Endothelial cell (in vitro differentiated cells): ENCODE measurements around the gene LEMD2. TPM values are rescaled to one million over a fixed set of nuclear protein-coding genes. Genes with fewer than 3 reads are reported as not detected.

Source experiments
- DNase-seq: peaks from one replicate; pipeline ENCODE4 v3.0.0; 2021; ENCODE audit warnings: low spot score
- H3K27ac Mint-ChIP-seq: one replicate; pipeline ENCODE4 v1.8.0; 2021; ENCODE audit warnings: mixed read lengths, inconsistent platforms; ENCODE audit not compliant: unreplicated experiment
- H3K27me3 Mint-ChIP-seq: one replicate; pipeline ENCODE4 v1.8.0; 2021; ENCODE audit warnings: mild to moderate bottlenecking, moderate library complexity, mixed read lengths, inconsistent platforms; ENCODE audit not compliant: unreplicated experiment
- H3K36me3 Mint-ChIP-seq: one replicate; pipeline ENCODE4 v1.8.0; 2021; ENCODE audit warnings: mild to moderate bottlenecking, low read depth, mixed read lengths, inconsistent platforms; ENCODE audit not compliant: unreplicated experiment
- H3K4me1 Mint-ChIP-seq: one replicate; pipeline ENCODE4 v1.8.0; 2021; ENCODE audit warnings: mild to moderate bottlenecking, mixed read lengths, inconsistent platforms; ENCODE audit not compliant: unreplicated experiment
- H3K4me3 Mint-ChIP-seq: one replicate; pipeline ENCODE4 v1.8.0; 2021; ENCODE audit warnings: mild to moderate bottlenecking, mixed read lengths, inconsistent platforms; ENCODE audit not compliant: unreplicated experiment
- H3K9me3 Mint-ChIP-seq: one replicate; pipeline ENCODE4 v1.8.0; 2021; ENCODE audit warnings: mixed read lengths, inconsistent platforms; ENCODE audit not compliant: unreplicated experiment
- CTCF ChIP-seq: fragments of 200-600 bp; sonication (generic); IDR thresholded peaks from one replicate; pipeline ENCODE4 v1.5.0; 2021; ENCODE audit warnings: antibody characterized with exemption; ENCODE audit not compliant: unreplicated experiment
- total RNA-seq: library from RNA; stranded (reverse); fragmentation: NEBNext Ultra II Directional; extraction: Animal tissue kit (Norgen Biotek cat#: 25700); gene quantifications from one replicate; pipeline ENCODE4 v1.2.1, GENCODE V29; 2021; ENCODE audit not compliant: unreplicated experiment

LEMD2 gene
- total RNA-seq, 1 donor from 2014 or later, result 105 TPM

- H3K27ac Mint-ChIP-seq, result no peak overlapping the region
- H3K4me1 Mint-ChIP-seq, result peaks cover 3% of the 10 kb centered on the region
- H3K27me3 Mint-ChIP-seq, result peaks cover 4% of the 10 kb centered on the region
- no peak overlapping the region for H3K4me3 Mint-ChIP-seq
- no peak for TF ChIP-seq CTCF
- no peaks in the 10 kb centered on the region for H3K9me3 Mint-ChIP-seq
- DNase-seq, result no peak
- no peaks in the 10 kb centered on the region for H3K36me3 Mint-ChIP-seq
Measured at GRCh38 chr6:33758815-33759216, 30.1 kb downstream of the LEMD2 start.

- Mint-ChIP-seq H3K4me3 (no peak overlapping the region), H3K9me3 (no peaks in the 10 kb centered on the region), H3K4me1 (peaks cover 3% of the 10 kb centered on the region), H3K36me3 (peaks cover 4% of the 10 kb centered on the region), H3K27me3 (peaks cover 4% of the 10 kb centered on the region), H3K27ac (no peak overlapping the region)
- DNase-seq, result no peak
- TF ChIP-seq CTCF, result no peak
Measured at GRCh38 chr6:33757906-33758305, 31.0 kb downstream of the LEMD2 start.

GRCh38 chr6:33757113-33757512 lies 31.8 kb downstream of the LEMD2 start:
- H3K9me3 Mint-ChIP-seq, result no peaks in the 10 kb centered on the region

GRCh38 chr6:33756211-33756954 lies 32.5 kb downstream of the LEMD2 start:
- DNase-seq, result no peak
- peaks cover 4% of the 10 kb centered on the region for H3K36me3 Mint-ChIP-seq
- H3K4me1 Mint-ChIP-seq, result peaks cover 3% of the 10 kb centered on the region
- H3K4me3 Mint-ChIP-seq, result peak overlapping the region; percentile 13
- H3K27me3 Mint-ChIP-seq, result peaks cover 4% of the 10 kb centered on the region
- no peak for TF ChIP-seq CTCF
- no peaks in the 10 kb centered on the region for H3K9me3 Mint-ChIP-seq
- H3K27ac Mint-ChIP-seq, result peak overlapping the region; percentile 4

More at GRCh38 chr6:33757113-33757512, 31.8 kb downstream of the LEMD2 start:
- Mint-ChIP-seq H3K27me3 (peaks cover 4% of the 10 kb centered on the region), H3K4me3 (no peak overlapping the region), H3K4me1 (peaks cover 3% of the 10 kb centered on the region), H3K27ac (no peak overlapping the region), H3K36me3 (peaks cover 4% of the 10 kb centered on the region)
- no peak for TF ChIP-seq CTCF
- no peak for DNase-seq

GRCh38 chr6:33755070-33755869 lies 33.7 kb downstream of the LEMD2 start:
- TF ChIP-seq CTCF, result no peak
- Mint-ChIP-seq H3K4me1 (no peaks in the 10 kb centered on the region), H3K27ac (no peak overlapping the region), H3K4me3 (no peak overlapping the region), H3K9me3 (no peaks in the 10 kb centered on the region), H3K36me3 (peaks cover 4% of the 10 kb centered on the region), H3K27me3 (peaks cover 6% of the 10 kb centered on the region)
- DNase-seq, result no peak
